HL-60/S4 treated with retinoic acid at 250 ng/mL for 4 days and 3 days (cell line): ENCODE results near the gene BBS2.

Experiments
- in situ Hi-C: fragments of 300-500 bp; cut with MboI; formaldehyde crosslinking; loops from 2 replicates; pipeline ENCODE4 v1.7.0; 2022; ENCODE audit warnings: low sequenced_read_pairs

Gene BBS2

DNA sequence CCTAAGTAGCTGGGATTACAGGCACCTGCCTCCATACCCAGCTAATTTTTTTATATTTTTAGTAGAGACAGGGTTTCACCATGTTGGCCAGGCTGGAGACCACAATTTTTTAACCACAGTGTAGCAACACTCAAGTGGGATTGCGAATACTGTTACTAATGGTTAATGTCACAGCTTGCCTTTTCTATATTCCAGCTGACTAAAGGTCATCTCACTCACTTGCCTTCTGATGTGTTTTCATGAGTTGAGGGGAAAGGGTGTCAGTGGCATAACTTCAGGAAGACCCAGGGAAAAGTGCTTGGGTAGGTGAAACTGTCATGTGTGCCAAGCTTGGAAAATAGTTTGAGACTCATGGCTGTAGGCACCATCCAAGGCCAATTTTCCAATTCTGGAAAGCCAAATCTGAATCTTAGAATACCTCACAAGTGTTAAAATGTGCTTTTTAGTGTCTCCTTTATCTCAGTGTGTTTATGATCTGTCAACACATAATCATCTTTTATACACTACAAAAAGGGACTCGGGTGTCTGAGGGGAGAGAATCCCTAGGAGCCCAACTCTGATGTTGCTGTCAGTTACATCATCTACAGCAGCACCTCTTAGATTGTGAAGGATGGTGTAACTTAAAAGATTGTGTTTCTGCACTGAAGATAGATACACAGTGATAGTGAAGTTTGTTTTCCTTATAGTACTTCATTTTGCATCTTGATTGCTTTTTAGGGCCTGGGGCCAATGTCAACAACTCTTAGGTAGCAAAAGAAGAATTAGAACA, 41.4 kb downstream of the BBS2 start:
- in situ Hi-C loops, result no loop called here

DNA sequence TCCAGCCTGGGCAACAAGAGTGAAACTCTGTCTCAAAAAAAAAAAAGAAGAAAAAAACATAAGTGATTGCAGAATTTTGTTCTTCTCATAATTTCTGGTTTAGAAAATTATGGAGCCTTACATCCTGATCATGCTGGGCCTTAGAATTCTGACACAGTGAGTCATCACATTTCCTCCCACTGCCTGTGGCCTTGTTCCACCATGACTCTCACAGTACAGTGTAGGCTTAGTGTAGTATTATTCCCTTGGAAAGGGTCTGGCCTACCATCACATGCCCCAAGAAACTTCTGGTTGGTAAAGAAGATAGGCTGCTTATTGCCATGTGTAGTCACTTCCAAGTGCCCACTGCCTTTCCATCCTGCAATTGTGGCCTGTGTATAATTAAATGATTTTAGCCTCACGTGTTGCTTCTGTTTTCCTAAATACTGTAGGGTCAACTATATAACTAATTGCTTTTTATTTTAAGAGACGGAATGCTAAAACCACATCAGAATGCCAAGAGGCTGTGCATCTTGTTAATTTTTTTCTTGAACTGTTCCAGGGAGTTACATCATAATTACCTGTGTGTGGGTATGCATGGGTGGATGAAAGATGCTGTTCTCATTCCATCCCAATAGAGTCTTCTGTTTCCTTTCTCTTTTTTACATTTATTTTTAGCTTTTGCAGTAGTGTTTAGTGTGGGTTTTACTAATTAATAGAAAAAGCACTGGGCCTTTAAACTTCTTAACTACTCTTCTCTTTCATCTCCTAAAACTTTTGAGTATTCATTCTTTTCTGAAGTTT, 42.5 kb downstream of the BBS2 start:
- in situ Hi-C loops, result no loop called here

DNA sequence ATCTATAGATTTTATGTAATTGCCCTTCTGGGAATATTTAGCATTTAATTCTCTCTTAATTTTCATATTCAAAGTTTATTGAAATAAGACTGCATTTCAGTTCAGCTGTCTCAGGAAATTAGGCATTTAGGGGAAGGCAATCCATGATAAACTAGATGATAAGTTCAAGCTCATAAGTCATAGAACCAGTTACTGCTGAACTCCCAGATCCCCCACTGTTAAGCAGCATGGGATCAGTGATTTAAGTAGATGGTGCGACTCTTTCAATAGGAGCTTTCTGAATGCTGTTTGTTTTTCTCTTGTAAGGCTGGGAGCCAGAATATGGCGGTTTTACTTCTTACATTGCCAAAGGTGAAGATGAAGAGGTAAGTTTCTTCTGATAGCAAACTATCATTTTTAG, 44.6 kb downstream of the BBS2 start:
- in situ Hi-C loops, result no loop called here

DNA sequence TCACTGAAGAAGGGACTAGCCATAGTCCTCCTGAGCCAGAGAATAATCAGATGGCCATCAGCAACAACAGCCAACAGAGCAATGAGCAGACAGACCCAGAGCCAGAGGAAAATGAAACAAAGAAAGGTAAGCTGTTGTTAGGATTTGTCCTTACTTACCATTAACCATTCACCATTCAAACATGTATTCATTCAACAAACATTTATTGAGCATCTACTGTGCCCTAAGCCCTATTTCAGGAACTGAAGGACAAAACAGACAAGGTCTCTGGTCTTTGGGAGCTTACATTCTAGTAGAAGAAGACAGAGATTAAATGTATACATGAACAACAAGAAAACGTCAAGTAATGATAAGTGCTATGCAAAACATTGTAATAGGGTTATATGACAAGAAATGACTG, 49.2 kb downstream of the BBS2 start:
- in situ Hi-C loops, result no loop called here

DNA sequence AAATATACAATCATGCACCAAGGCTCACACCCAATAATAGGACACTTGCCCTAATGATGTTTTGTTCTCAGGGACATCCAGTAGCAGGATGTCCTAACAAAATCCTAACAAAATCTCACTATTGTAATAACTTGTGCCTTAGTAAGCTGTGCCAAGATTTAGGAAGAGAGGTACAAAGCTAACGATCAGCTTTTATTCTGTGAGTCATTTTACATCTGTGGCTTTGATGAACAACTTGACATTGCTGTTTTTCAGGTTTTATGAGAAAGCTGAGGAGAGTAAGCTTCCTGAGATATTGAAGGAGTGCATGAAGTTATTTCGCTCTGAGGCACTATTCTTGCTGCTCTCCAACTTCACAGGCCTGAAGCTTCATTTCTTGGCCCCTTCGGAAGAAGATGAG, 49.6 kb downstream of the BBS2 start:
- in situ Hi-C loops, result no loop called here

DNA sequence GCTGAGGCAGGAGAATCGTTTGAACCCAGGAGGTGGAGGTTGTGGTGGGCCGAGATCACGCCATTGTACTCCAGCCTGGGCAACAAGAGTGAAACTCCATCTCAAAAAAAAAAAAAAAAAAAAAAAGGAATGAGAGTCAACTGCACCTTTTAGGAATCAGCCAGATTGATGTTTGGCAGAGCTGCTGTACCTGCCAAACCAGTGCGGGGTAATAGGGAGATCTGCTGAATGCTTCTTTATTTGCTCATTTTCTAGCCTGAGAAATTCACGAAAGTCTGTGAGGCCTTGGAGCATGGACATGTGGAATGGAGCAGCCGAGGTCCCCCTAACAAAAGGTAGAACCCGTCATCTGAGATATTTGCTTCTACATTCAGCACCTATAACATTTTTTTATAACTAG, 50.1 kb downstream of the BBS2 start:
- in situ Hi-C loops, result no loop called here

DNA sequence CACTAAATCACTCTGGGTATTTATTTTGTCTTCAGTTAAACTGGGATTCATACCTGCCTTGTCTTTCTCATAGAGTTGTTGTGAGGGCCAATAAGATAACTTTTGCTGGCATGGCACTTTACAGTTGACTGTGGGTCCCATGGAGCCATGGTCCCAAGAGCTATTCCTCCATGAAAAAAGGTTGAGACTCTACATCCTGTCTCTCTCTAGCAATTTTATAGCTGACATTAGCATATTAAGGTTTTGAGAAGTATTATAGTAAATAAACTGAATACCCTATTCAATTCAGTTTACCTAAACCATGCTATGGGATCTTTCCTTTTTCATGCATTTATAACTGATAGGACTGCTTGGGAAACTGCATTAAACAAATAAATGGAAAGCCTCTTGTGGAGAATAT, 51.0 kb downstream of the BBS2 start:
- in situ Hi-C loops, result no loop called here

DNA sequence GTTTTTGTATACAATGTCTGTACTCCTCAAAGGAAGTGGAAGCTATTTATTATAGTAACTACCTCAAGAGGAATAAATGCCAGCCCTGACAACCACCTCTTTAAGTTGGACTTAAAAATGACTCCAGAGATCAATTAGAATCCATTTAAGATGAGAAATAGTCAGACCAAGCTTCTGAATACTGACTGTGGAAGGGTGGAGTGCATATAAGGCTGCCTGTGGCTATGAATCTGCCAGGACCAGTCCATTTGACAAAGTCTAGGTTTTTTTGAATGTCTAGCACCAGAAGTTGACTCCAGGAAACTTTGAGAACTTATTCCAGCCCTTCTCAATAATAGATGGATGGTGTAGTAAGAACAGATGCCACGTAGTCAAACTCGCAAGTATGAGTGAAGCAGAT, 53.5 kb downstream of the BBS2 start:
- in situ Hi-C loops, result no loop called here

DNA sequence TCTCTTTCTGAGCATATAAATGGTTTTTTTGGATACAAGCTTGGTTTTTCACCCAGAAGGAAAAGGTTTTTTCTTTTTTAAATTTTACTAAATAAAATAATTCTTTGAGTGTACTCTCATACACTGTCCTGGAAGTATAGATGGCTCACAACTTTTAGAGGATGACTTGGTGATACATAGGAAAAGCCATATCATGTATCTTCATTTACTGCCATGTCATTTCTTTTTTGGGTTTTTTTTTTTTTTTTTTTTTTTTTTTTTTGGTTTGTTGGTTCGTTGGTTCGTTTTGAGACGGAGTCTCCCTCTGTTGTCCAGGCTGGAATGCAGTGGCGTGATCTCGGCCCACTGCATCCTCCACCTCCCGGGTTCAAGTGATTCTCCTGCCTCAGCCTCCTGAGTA, 56.7 kb downstream of the BBS2 start:
- in situ Hi-C loops, result no loop called here

DNA sequence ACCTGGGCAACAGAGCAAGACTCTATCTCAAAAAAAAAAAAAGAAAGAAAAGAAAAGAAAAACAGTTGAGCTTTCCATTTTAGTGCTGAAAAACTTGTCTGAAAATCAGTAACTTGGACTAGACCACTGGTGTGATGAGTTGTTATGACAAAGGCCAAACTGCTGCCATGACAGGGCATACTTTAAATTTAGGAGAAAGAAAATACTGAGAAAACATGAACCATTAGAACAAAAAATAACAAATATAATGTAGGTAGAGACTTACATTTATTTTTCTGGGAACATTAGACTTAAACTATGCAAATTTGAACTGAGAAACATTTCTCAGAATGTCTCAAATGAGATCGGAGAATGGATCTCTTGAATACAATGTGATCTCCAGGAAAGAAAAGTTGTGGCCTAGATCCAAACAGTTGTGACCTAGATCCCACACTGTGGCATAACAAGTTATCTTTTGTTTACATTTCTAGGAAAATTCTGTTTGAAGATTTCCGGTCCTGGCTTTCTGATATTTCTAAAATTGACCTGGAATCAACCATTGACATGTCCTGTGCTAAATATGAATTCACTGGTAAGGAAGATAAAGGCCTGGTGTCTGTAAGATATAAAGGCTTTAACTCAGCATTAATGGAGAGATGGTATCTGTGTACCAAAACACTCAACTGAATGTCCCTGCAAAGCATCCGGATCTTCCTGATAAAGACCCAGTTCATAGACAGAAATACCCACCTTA, 57.6 kb downstream of the BBS2 start:
- in situ Hi-C loops, result no loop called here

DNA sequence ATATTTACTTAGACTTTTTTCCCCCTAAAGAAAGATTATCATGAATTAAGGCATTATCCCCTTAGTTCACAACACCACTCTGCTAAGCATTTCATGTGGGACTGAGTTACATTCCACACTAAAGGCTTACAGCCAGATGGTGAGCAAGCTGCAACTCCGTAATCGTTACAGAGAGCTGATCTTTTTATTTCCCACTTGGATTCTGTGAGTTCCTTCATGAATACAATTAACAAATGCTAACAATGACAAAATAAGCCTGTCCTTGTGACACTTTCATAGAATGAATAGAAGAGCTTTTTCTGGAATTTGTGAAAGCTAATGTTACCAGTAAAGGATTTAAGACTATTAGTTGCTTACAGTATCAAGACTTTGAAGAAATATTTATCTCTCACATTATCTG, 59.7 kb downstream of the BBS2 start:
- in situ Hi-C loops, result no loop called here

DNA sequence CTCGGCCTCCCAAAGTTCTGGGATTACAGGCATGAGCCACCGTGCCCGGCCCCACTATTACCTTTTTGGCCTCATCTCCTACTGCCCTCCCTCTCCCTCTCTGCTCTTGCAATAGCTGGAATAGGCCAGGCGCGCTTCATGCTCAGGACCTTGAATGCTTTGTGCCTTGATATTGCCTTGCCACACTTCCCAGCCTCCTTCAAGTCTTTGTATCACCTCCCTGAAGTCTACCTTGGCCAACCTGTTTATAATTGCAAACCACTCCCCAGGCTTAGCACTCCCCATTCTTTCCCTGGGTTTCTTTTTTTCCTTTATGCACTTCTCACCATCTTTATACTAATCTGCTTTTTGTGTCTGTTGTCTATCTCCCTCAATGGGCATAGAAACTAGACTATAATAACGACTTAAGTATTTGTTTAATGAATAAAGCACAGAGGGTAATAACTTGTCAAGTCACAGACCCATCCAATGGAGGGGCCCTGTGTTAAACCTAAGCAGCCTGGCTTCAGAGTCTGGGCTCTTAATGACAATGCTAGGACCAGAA, 61.8 kb downstream of the BBS2 start:
- in situ Hi-C loops, result no loop called here

DNA sequence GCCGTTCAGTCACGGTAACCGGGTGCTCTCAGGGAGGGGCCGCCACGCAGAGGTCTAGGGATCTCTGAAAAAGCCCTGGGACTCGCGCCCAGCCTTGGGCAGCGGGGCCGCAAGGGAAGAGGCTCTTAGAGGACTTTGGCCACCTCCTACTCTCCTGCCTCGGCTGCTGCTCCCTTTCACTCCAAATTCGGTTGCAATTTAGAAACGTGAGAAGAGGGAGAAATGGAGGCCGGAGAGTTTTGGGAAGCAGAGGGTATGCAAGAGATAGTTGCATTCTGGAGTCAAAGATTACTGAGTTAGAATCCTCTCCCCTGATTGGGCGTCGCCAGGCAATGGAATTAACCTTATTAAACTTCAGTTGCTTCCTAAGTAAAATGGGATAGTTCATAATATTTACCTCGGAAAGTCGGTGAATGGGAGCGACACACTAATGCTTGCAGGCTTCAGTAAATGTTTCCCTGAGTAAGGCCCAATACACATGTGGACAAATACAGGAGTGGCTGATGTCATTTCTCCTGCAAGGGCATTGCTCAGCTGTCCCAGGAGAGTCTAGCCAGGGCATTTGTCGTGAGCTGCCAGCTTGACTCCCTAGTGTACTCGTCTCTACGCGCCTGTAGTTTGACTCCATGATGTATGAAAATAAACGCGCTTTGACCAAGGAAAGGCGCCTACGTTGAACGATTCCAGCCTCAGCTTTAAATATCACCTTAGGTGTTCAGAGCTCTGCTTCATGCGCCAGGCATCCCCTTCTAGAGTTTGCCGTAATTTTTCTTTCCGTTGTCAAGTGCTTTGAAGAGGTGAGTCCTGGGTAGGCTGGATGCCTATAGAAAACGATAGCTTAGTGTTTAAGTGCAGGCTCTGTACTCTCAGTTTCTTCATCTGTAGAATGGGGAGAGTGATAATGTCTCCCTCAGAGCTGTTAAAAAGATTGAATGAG, 67.8 kb downstream of the BBS2 start:
- in situ Hi-C loops, result no loop called here

DNA sequence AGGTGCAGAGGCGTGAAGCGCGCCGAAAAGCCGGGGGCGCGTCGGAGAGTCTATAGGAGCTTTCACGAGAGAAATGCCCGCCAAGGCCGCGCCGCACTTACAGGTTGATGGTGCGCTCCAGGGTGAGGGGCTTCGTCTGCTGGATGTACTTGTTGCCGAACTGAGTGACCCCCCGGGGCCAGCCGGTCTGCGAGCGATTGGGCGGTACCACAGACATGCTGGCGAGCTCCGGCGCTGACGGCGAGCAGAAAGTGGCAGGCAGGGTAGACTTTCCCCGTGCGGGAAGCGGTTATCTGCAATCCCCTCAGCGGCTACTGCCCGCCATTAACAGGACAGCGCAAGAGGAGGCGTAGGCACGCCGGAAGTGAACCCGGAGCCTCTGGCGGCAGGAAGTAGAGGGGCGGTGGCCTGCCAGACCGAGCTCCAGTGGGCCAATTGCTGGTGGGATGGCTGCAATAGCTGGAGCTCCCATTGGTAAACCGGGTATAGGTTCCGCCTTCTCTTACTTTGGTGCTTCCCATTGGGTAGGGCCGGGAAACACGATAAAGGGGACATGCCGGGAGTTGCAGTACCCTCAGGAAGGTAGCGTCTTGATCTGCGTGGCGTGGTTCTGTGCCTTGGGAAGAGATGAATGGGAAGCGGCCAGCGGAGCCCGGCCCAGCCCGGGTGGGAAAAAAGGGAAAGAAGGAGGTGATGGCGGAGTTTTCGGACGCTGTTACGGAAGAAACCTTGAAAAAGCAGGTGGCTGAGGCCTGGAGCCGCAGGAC, 68.7 kb downstream of the BBS2 start, which contains the start of the genes NUDT21 and OGFOD1:
Gene NUDT21, minus strand, starts transcription at position 347 of the 767 bp plus-strand sequence. Its CDS starts 130 bp downstream, at position 217.
Gene OGFOD1, plus strand, starts transcription at position 569 of the 767 bp plus-strand sequence. Its CDS starts 59 bp downstream, at position 628.
- in situ Hi-C loops, result no loop called here

DNA sequence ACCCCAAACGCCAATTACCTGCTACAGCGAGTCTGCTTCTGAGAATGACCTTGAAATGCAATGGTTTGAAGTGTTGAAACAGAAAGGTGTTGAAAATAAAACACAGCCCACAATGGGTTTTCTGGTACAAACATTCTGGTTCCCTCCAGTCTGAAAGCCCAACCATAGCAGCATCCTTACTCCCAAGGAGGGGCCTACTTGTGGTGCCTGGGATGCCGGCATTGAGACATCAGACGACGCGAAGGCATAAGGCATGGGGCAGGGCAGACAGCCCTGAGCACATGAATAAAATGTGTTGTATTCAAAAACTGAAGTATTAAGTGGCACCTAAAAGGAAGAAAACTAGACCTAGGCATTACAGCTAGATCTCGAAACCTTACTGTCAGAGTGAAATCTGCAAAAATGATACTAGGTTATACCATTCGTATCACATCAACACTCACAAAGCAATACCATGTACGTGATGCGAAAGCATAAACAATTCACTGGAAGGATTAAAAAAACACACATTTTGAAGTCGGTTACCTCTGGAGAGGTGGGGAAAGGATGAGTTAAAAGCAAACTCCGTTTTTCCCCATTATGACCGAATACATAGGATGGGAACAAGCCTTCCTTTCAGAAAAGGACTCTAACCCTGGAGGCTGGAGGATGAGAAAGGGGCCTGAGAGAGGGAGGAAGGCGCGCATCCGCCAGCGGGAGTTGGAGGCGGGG, 69.4 kb downstream of the BBS2 start:
- in situ Hi-C loops, result no loop called here

DNA sequence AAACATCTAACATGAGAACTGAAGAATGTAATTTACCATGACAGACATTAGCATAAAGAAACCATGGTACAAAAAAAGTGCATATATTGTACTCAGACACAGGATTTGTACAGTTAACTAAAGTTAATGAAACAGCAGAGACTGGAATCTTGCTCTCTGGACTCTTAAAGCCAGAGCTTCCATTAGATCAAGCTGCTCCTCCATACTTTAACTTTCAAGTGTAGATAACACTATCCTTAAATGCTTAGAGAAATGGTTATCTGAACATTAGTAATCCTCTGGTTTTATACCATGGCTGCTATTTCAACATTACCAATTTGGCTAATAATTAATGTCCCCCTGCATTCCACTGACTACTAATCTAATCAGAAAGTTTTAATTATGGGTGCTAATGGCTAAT, 71.8 kb downstream of the BBS2 start:
- in situ Hi-C loops, result no loop called here

DNA sequence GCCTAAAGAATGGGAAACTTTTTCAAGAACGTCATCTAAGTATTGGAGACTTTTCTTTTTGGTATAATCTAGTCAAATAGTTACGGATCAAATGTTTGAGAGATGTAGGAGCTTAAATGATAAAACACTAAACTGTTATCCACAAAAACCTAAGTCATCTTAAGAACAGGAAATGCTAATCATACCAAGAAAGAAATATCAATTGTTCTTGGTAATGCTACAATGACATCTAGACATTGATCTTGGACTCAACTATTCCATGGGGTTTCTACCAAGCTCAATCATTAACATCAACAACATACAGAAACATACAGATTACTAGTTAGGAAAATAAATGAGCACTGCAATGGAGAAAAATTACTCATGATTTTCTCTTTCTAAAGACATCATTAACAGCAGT, 72.5 kb downstream of the BBS2 start:
- in situ Hi-C loops, result no loop called here

DNA sequence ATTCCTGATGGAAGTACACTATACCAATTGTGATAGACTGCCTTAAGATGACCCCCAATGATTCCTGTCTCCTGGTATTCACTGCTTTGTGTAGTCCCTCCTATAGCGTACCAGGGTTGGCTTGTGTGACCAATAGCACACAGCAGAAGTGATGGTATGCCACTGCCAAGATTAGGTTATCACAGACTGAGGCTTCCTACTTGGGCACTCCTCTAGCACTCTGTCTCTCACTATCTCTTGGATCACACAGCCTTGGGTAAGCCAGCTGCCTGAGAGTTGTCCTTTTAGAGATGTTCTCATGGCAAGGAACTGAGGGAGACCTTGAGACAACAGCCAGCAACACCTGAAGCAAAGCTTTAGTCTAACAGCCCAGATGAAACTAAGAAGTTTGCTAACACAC, 81.8 kb downstream of the BBS2 start:
- in situ Hi-C loops, result no loop called here

DNA sequence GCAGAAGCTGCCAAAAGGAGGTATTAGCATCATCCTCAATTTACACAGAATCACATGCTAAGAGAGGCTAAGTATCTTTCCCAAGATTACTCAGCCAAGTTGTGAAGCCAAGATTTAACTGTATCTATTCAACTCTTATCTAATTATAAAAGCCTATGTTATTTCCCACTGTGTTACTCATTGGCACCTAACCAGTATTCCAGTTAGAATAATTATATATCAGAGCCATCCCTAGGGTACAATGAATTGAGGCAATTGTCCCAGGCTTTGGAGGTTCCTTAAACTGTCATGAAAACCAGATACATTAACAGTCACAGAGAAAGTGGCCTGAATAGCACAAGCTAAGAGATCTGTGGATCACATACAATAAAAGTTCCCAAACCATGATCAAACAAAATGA, 83.6 kb downstream of the BBS2 start:
- in situ Hi-C loops, result no loop called here
